Endothelial cell of umbilical vein (primary cell): ENCODE data around the gene CLOCK. TPM values are rescaled to one million over a fixed set of nuclear protein-coding genes. Genes with fewer than 3 reads are reported as not detected.

Source experiments
- BruUV-seq: library from RNA; stranded (reverse); fragments of 400-500 nt; replicated peaks from 2 replicates; lab custom pipeline; 2021; lab: Mats Ljungman, UMichigan
- CTCF ChIA-PET: fragments of 300-600, 350-600 bp; sonication (Branson Sonifier 250); formaldehyde crosslinking; loops from one replicate; lab custom pipeline; 2021; ENCODE audit warnings: antibody characterized with exemption, inconsistent platforms; lab: Charles Lee
- POLR2A ChIA-PET: fragments of 300-600, 350-600 bp; sonication (Branson Sonifier 250); formaldehyde crosslinking; loops from one replicate; lab custom pipeline; 2021; ENCODE audit warnings: antibody characterized with exemption, inconsistent platforms; lab: Charles Lee
- DNase-seq: peaks from one replicate; pipeline ENCODE4 v3.0.0-alpha.2; 2011; ENCODE audit warnings: low read depth, low spot score
- FAIRE-seq: peaks from 2 replicates; lab custom pipeline; 2011; peaks lifted over from hg19 to GRCh38; lab: Jason Lieb, UNC
- H2AFZ ChIP-seq: 2 replicates; pipeline ENCODE4 v1.6.0; 2012; ENCODE audit warnings: low read depth, low read length, control low read depth, inconsistent platforms
- H3K27ac ChIP-seq: 2 replicates; pipeline ENCODE4 v1.5.1; 2011; ENCODE audit warnings: low read depth, mild to moderate bottlenecking, control low read depth, low read length, moderate library complexity; ENCODE audit not compliant: insufficient read depth
- H3K27me3 ChIP-seq, 2 experiments: 2 replicates each; pipeline versions ENCODE4 v1.6.0 to v1.6.1; 2011; ENCODE audit warnings: low read length in 2 of 2, mixed read lengths in 1 of 2; ENCODE audit not compliant: control insufficient read depth in 2 of 2, insufficient read depth in 2 of 2
- H3K36me3 ChIP-seq, 2 experiments: 2 replicates in 1 of 2; 3 replicates in 1 of 2; pipeline ENCODE4 v1.5.1; 2011; ENCODE audit warnings: low read length in 2 of 2, mild to moderate bottlenecking in 1 of 2, moderate library complexity in 1 of 2; ENCODE audit not compliant: control insufficient read depth in 2 of 2, insufficient read depth in 2 of 2; ENCODE audit errors: extremely low read depth in 1 of 2
- H3K4me1 ChIP-seq: 3 replicates; pipeline ENCODE4 v1.5.1; 2011; ENCODE audit warnings: mild to moderate bottlenecking, low read length; ENCODE audit not compliant: control insufficient read depth, insufficient read depth; ENCODE audit errors: extremely low read depth
- H3K4me2 ChIP-seq: 2 replicates; pipeline ENCODE4 v1.6.1; 2011; ENCODE audit warnings: low read length, control low read depth, mixed read lengths; ENCODE audit not compliant: insufficient read depth
- H3K4me3 ChIP-seq, 3 experiments: fragments of 200-600 bp in 1 of 3; sonication (generic), shearing (Covaris generic) in 1 of 3; replicated peaks in 1 of 3; 2 replicates each; pipeline ENCODE4 v1.5.1; 2011 to 2016; ENCODE audit warnings: control low read depth in 3 of 3, low read length in 3 of 3, mild to moderate bottlenecking in 2 of 3, inconsistent platforms in 1 of 3, low read depth in 1 of 3, moderate library complexity in 1 of 3; ENCODE audit not compliant: insufficient read depth in 1 of 3
- H3K79me2 ChIP-seq: 2 replicates; pipeline ENCODE4 v1.6.0; 2012; ENCODE audit warnings: low read length, inconsistent platforms; ENCODE audit not compliant: control insufficient read depth, insufficient read depth
- H3K9ac ChIP-seq: replicated peaks from 2 replicates; pipeline ENCODE3; 2011; ENCODE audit warnings: low read length, control low read depth; ENCODE audit not compliant: insufficient read depth; ENCODE audit errors: extremely low read depth
- H3K9me1 ChIP-seq: replicated peaks from 3 replicates; pipeline ENCODE4 v1.6.0; 2011; ENCODE audit warnings: mild to moderate bottlenecking, low read length; ENCODE audit not compliant: control insufficient read depth, insufficient read depth; ENCODE audit errors: extremely low read depth
- H3K9me3 ChIP-seq: replicated peaks from 2 replicates; pipeline ENCODE4 v1.5.1; 2012; ENCODE audit warnings: low read length, inconsistent platforms; ENCODE audit not compliant: control insufficient read depth, insufficient read depth
- H4K20me1 ChIP-seq: replicated peaks from 2 replicates; pipeline ENCODE3; 2011; ENCODE audit warnings: mild to moderate bottlenecking, low read length; ENCODE audit not compliant: control insufficient read depth, insufficient read depth; ENCODE audit errors: extremely low read depth
- EZH2 ChIP-seq: IDR thresholded peaks from 2 replicates; pipeline ENCODE4 v1.6.1; 2012; ENCODE audit warnings: borderline replicate concordance, low read depth, mild to moderate bottlenecking, moderate library complexity, low read length, inconsistent platforms; ENCODE audit not compliant: severe bottlenecking
- FOS ChIP-seq: IDR thresholded peaks from 2 replicates; pipeline ENCODE4 v1.6.1; 2011; ENCODE audit warnings: mild to moderate bottlenecking, low read length, moderate library complexity, borderline replicate concordance; ENCODE audit not compliant: insufficient read depth
- GATA2 ChIP-seq: IDR thresholded peaks from 2 replicates; pipeline ENCODE4 v1.7.0; 2011; ENCODE audit warnings: low read depth, mild to moderate bottlenecking, moderate library complexity, mixed read lengths, low read length; ENCODE audit not compliant: insufficient read length, insufficient read depth
- JUN ChIP-seq: IDR thresholded peaks from 2 replicates; pipeline ENCODE4 v1.6.1; 2011; ENCODE audit warnings: borderline replicate concordance, low read depth; ENCODE audit not compliant: insufficient read length, insufficient read depth
- MAX ChIP-seq: IDR thresholded peaks from 2 replicates; pipeline ENCODE4 v1.6.1; 2011; ENCODE audit not compliant: insufficient read depth, insufficient read length
- MYC ChIP-seq: IDR thresholded peaks from one replicate; pipeline ENCODE4 v1.6.1; 2011; ENCODE audit warnings: mild to moderate bottlenecking, low read depth, low read length
- POLR2A ChIP-seq: IDR thresholded peaks from 2 replicates; pipeline ENCODE4 v1.6.1; 2012; ENCODE audit warnings: low read depth, mild to moderate bottlenecking, control low read depth, low read length
- POLR2AphosphoS5 ChIP-seq: IDR thresholded peaks from 2 replicates; pipeline ENCODE4 v1.6.1; 2012; ENCODE audit warnings: low read depth, mild to moderate bottlenecking, control low read depth, low read length, moderate library complexity; ENCODE audit not compliant: insufficient read depth
- dilution Hi-C: fragments of 300-500 bp; cut with MboI; formaldehyde crosslinking; loops from one replicate; pipeline ENCODE4 v1.15.0; 2019; ENCODE audit warnings: low sequenced_read_pairs; ENCODE audit not compliant: extremely low pct_ligation_motif_present
- intact Hi-C: fragments of 100-400 bp; cut with micrococcal nuclease; formaldehyde crosslinking; loops from one replicate; pipeline ENCODE4 v1.10.0; 2022
- polyA plus RNA-seq, 4 experiments: library from polyadenylated mRNA; depleted of rRNA in 3 of 4; stranded (reverse) in 3 of 4; unstranded in 1 of 4; fragments of >200 nt; gene quantifications; 2 replicates each; pipeline versions ENCODE4 v1.2.1 to v1.2.3, GENCODE V29; 2011 to 2012; ENCODE audit warnings: missing spikeins in 1 of 4
- total RNA-seq: library from RNA; stranded (reverse); gene quantifications from 2 replicates; pipeline ENCODE4 v1.2.3, GENCODE V29; 2021
- TF ChIP-seq, protein P1 (sequence below), 2 donors: IDR thresholded peaks; 1 replicate in 1 of 2; 2 replicates in 1 of 2; pipeline ENCODE4 v1.5.1; 2011; ENCODE audit warnings: low read length in 2 of 2, mild to moderate bottlenecking in 2 of 2, moderate library complexity in 2 of 2, control low read depth in 1 of 2, inconsistent platforms in 1 of 2, low read depth in 1 of 2; ENCODE audit not compliant: insufficient read depth in 1 of 2; ENCODE audit errors: extremely low read depth in 1 of 2

CLOCK gene
- total and polyA plus RNA-seq, 2 donors (not counting 3 experiments of a cell fraction or from before 2014, with no cell fraction given) = 7.5 to 23.8 TPM

DNA sequence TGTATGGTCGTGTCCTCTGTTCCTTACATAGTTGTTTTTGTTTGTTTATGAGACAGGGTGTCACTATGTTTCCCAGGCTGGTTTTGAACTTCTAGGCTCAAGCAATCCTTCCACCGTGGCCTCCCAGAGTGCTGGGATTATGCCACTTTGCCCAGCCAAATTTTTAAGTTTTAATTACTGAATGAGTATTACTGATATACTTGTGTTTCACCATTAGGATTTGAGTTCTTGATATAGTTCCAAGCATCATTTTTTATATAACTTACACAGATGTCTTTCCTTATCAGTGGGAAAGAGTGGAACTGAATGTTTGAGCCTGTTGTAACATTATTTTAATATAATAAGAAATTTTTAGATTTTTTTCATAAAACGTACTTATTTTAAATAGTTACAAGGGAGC lies 130.5 kb downstream of the CLOCK start:
- dilution Hi-C loops (no loop called here), intact Hi-C loops (no loop called here)
- ChIA-PET POLR2A (no interaction called here), CTCF (interaction anchor here (0.9 to 1.6 kb wide), 2 partner anchors 8 to 12 kb away, joined by 3 read pairs; no protein-coding TSS in a partner anchor)
- Histone ChIP-seq H4K20me1 (peaks cover 2% of the 10 kb centered on the region), H3K9me3 (no peaks in the 10 kb centered on the region), H3K27me3 (no peaks in the 10 kb centered on the region), H3K36me3 (peaks cover 18 to 41% of the 10 kb centered on the region in 2 experiments), H2AFZ (no peak overlapping the region), H3K9me1 (no peaks in the 10 kb centered on the region), H3K4me3 (no peak overlapping the region), H3K27ac (no peak overlapping the region), H3K4me1 (no peaks in the 10 kb centered on the region), H3K79me2 (peaks cover 75% of the 10 kb centered on the region), H3K9ac (no peak overlapping the region), H3K4me2 (no peak overlapping the region)
- FAIRE-seq (no peak), DNase-seq (no peak)
- TF ChIP-seq FOS (no peak), JUN (no peak), EZH2 (no peak), POLR2A (no peak)
- TF ChIP-seq, protein P1, sequence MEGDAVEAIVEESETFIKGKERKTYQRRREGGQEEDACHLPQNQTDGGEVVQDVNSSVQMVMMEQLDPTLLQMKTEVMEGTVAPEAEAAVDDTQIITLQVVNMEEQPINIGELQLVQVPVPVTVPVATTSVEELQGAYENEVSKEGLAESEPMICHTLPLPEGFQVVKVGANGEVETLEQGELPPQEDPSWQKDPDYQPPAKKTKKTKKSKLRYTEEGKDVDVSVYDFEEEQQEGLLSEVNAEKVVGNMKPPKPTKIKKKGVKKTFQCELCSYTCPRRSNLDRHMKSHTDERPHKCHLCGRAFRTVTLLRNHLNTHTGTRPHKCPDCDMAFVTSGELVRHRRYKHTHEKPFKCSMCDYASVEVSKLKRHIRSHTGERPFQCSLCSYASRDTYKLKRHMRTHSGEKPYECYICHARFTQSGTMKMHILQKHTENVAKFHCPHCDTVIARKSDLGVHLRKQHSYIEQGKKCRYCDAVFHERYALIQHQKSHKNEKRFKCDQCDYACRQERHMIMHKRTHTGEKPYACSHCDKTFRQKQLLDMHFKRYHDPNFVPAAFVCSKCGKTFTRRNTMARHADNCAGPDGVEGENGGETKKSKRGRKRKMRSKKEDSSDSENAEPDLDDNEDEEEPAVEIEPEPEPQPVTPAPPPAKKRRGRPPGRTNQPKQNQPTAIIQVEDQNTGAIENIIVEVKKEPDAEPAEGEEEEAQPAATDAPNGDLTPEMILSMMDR (IDR thresholded peaks at IDR 0.05; ENCODE audit: extremely low read depth in 1 of 2, insufficient read depth in 1 of 2, low read depth in 1 of 2, low read length in 2 of 2) = no peak
- no TSS peak for BruUV-seq

GRCh38 chr4:55411621-55412020 lies 135.1 kb downstream of the CLOCK start:
- Histone ChIP-seq H4K20me1 (peaks cover 15% of the 10 kb centered on the region), H3K9me3 (no peaks in the 10 kb centered on the region), H3K9ac (no peak overlapping the region), H3K9me1 (no peaks in the 10 kb centered on the region), H3K4me3 (no peak overlapping the region), H2AFZ (no peak overlapping the region), H3K27me3 (no peaks in the 10 kb centered on the region), H3K27ac (no peak overlapping the region), H3K4me2 (no peak overlapping the region), H3K79me2 (peaks cover 92% of the 10 kb centered on the region), H3K4me1 (no peaks in the 10 kb centered on the region), H3K36me3 (peaks cover 11% of the 10 kb centered on the region in 2 experiments)
- dilution Hi-C loops (no loop called here), intact Hi-C loops (no loop called here)
- FAIRE-seq (peak; percentile 68), DNase-seq (no peak)
- POLR2A ChIA-PET = no interaction called here
- TF ChIP-seq, protein P1 (IDR thresholded peaks at IDR 0.05; ENCODE audit: extremely low read depth in 1 of 2, insufficient read depth in 1 of 2, low read depth in 1 of 2, low read length in 2 of 2) = no peak
- TF ChIP-seq MYC (no peak), POLR2A (no peak), FOS (no peak), JUN (no peak), POLR2AphosphoS5 (no peak), EZH2 (no peak), MAX (no peak), GATA2 (no peak)
- CTCF ChIA-PET = interaction anchor here (0.6 to 2.1 kb wide), 3 partner anchors 15 to 134 kb away, joined by 3 to 5 read pairs (median 3); no protein-coding TSS in a partner anchor
- no TSS peak for BruUV-seq
